Mesothelial cell of epicardium (in vitro differentiated cells): ENCODE data around the gene RILP. TPM values are rescaled to one million over a fixed set of nuclear protein-coding genes. Genes with fewer than 3 reads are reported as not detected.
"Not testable (repeated sequence)": the region's sequence is repeated elsewhere in the genome, so short reads cannot be mapped to it uniquely, and the experiment has no call there.

Experiments
- DNase-seq, 2 experiments: peaks; one replicate each; pipeline ENCODE4 v3.0.0; 2021; ENCODE audit warnings: low spot score in 2 of 2; ENCODE audit not compliant: unreplicated experiment in 2 of 2
- H3K27ac Mint-ChIP-seq: 2 replicates; pipeline ENCODE4 v1.8.0; 2021; ENCODE audit warnings: mixed read lengths
- H3K27me3 Mint-ChIP-seq: 2 replicates; pipeline ENCODE4 v1.8.0; 2021; ENCODE audit warnings: low read depth, mixed read lengths
- H3K36me3 Mint-ChIP-seq: 2 replicates; pipeline ENCODE4 v1.8.0; 2021; ENCODE audit warnings: mixed read lengths
- H3K4me1 Mint-ChIP-seq: 2 replicates; pipeline ENCODE4 v1.8.0; 2021; ENCODE audit warnings: mixed read lengths
- H3K4me3 Mint-ChIP-seq: 2 replicates; pipeline ENCODE4 v1.8.0; 2021; ENCODE audit warnings: mild to moderate bottlenecking, moderate library complexity, mixed read lengths
- H3K9me3 Mint-ChIP-seq: 2 replicates; pipeline ENCODE4 v1.8.0; 2021; ENCODE audit warnings: mixed read lengths
- total RNA-seq: library from RNA; stranded (reverse); gene quantifications from 3 replicates; pipeline ENCODE4 v1.2.1, GENCODE V29; 2021
- TF ChIP-seq, protein P1 (sequence below): fragments of 200-600 bp; sonication (generic); IDR thresholded peaks from one replicate; pipeline ENCODE4 v1.5.0; 2021; ENCODE audit warnings: antibody characterized with exemption; ENCODE audit not compliant: unreplicated experiment

RILP gene, protein sequence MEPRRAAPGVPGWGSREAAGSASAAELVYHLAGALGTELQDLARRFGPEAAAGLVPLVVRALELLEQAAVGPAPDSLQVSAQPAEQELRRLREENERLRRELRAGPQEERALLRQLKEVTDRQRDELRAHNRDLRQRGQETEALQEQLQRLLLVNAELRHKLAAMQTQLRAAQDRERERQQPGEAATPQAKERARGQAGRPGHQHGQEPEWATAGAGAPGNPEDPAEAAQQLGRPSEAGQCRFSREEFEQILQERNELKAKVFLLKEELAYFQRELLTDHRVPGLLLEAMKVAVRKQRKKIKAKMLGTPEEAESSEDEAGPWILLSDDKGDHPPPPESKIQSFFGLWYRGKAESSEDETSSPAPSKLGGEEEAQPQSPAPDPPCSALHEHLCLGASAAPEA
- total RNA-seq: 3.4 to 3.8 TPM (median 3.5 TPM) in 3 replicates

DNA sequence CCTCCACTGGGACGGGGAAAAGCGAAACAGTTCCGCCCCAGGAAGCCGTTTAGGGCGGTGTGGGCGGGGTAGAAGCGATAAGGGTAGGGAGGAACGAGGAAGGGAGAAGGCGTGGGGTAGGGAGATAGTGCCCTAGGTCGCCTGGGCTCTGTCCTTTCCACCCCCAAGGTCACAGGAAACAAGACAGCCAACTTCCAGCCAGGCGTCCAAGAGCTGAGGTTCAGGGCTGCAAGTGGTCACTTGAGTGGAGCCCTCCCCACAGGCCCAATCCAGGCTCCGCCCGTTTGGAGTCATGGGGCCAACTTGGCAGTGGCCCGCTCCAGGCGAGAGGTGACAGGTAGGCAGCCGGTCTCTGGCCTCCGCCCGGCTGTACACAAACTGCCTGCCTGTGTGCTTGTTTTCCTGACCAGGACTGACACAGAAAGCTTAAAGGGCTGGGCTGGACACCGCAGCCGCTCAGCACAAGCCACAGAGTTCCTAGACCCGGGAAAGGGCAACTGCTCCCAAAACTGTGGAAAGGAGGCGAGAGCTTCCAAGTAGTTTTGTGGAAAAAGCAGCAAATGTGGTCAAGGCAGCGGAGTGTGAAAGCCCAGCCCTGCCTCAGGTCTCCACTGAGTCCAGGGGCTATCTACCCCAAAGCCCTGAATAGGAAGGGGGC lies at the start of gene RILP:
RILP (minus strand) TSS at position 23 of the 658 bp plus-strand sequence. CDS start 62 bp downstream, outside the sequence.
- Mint-ChIP-seq H3K9me3 (no peaks in the 10 kb centered on the region), H3K4me3 (peak within 1 kb of the TSS; percentile 65), H3K27me3 (no peaks in the 10 kb centered on the region), H3K36me3 (peaks cover 22% of the 10 kb centered on the region), H3K4me1 (peaks cover 18% of the 10 kb centered on the region), H3K27ac (no peak within 1 kb of the TSS)
- TF ChIP-seq, protein P1, sequence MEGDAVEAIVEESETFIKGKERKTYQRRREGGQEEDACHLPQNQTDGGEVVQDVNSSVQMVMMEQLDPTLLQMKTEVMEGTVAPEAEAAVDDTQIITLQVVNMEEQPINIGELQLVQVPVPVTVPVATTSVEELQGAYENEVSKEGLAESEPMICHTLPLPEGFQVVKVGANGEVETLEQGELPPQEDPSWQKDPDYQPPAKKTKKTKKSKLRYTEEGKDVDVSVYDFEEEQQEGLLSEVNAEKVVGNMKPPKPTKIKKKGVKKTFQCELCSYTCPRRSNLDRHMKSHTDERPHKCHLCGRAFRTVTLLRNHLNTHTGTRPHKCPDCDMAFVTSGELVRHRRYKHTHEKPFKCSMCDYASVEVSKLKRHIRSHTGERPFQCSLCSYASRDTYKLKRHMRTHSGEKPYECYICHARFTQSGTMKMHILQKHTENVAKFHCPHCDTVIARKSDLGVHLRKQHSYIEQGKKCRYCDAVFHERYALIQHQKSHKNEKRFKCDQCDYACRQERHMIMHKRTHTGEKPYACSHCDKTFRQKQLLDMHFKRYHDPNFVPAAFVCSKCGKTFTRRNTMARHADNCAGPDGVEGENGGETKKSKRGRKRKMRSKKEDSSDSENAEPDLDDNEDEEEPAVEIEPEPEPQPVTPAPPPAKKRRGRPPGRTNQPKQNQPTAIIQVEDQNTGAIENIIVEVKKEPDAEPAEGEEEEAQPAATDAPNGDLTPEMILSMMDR: no peak
- no peak for DNase-seq

DNA sequence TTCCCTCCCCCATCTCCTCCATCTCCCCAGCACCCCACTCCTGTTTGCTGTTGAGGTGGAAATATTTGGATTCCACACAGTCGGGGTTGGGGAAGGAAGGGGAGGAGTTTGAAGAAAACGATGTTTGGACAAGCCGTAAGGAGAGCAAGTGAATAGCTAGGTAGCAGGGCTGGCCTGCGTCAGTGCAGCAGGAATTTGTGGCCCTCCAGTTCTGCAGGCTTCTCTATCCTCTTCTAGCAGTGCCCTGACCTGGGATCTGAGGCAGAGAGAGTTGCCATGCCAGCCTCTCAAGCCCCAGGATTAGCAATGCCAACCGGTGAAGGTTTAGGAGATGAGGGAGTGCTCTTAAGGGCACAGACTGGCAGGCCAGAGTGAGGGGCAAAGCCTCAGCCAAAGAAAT lies 48.0 kb upstream of the RILP start:
- Mint-ChIP-seq H3K36me3 (no peaks in the 10 kb centered on the region), H3K4me1 (no peaks in the 10 kb centered on the region), H3K9me3 (peaks cover 2% of the 10 kb centered on the region), H3K4me3 (no peak overlapping the region), H3K27ac (no peak overlapping the region), H3K27me3 (no peaks in the 10 kb centered on the region)
- no peak for DNase-seq
- TF ChIP-seq, protein P1: no peak

DNA sequence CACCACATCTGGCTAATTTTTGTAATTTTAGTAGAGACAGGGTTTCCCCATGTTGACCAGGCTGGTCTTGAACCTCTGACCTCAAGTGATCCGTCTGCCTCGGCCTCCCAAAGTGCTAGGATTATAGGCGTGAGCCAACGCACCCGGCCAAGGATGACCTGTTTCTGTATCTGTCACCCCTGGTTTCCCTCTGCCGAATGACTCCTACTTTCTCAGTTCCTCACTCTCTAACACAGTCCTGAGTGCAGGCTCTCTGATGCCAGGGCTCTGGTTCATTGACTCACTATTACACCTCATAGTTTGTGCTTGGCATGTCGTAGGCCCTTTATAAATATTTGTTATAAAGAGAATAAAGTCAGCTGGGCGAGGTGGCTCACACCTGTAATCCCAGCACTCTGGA lies 45.7 kb upstream of the RILP start:
- H3K36me3 Mint-ChIP-seq: peaks cover 4% of the 10 kb centered on the region

DNA sequence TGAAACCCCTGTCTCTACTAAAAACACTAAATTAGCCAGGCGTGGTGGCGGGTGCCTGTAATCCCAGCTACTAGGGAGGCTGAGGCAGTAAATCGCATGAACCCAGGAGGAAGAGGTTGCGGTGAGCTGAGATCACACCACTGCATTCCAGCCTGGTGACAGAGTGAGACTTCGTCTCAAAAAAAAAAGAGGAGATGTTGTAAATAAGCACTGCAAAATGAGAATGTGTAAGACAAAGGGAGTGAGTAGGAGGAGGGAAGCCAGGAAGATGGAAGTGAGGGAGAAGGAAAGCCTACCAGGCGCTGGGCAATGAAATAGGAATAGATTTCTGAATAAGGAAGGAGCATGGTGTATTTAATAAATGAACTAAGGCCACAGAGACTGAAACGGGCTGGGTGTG lies 43.7 kb upstream of the RILP start:
- Mint-ChIP-seq H3K27me3 (no peaks in the 10 kb centered on the region), H3K27ac (no peak overlapping the region), H3K4me3 (no peak overlapping the region), H3K4me1 (no peaks in the 10 kb centered on the region), H3K9me3 (peaks cover 9% of the 10 kb centered on the region), H3K36me3 (peaks cover 4% of the 10 kb centered on the region)
- no peak for DNase-seq
- TF ChIP-seq, protein P1: no peak

More for the DNA sequence above, 45.7 kb upstream of the RILP start:
- Mint-ChIP-seq H3K9me3 (peaks cover 9% of the 10 kb centered on the region), H3K27ac (no peak overlapping the region), H3K4me3 (no peak overlapping the region), H3K27me3 (no peaks in the 10 kb centered on the region), H3K4me1 (no peaks in the 10 kb centered on the region)
- no peak for DNase-seq
- TF ChIP-seq, protein P1: no peak

DNA sequence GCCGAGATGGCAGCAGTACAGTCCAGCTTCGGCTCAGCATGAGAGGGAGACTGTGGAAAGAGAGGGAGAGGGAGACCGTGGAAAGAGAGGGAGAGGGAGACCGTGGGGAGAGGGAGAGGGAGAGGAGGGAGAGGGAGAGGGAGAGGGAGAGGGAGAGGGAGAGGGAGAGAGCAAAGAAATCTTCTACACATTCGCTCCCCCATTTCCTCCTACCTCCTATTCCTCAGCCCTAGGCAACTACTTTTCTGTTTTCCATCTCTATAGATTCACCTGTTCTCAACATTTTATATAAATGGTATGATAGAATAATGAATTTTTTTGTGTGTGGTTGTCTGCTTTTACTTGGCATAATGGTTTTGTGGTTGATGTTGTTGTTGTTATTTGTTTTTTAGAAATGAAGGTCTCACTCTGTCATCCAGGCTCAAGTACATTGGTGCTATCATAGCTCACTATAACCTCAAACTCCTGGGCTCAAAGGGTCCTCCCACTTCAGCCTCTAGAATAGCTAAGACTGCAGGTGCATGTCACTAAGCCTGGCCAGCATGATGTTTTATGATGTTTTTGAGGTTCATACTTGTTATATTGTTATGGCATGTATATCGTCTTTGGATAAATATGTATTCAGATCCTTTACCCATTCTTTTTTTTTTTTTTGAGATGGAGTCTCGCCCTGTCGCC lies 41.0 kb upstream of the RILP start:
- Mint-ChIP-seq H3K4me1 (no peaks in the 10 kb centered on the region), H3K36me3 (peaks cover 4% of the 10 kb centered on the region), H3K4me3 (no peak overlapping the region), H3K27ac (no peak overlapping the region), H3K27me3 (no peaks in the 10 kb centered on the region), H3K9me3 (peaks cover 9% of the 10 kb centered on the region)
- TF ChIP-seq, protein P1: no peak
- DNase-seq: no peak

DNA sequence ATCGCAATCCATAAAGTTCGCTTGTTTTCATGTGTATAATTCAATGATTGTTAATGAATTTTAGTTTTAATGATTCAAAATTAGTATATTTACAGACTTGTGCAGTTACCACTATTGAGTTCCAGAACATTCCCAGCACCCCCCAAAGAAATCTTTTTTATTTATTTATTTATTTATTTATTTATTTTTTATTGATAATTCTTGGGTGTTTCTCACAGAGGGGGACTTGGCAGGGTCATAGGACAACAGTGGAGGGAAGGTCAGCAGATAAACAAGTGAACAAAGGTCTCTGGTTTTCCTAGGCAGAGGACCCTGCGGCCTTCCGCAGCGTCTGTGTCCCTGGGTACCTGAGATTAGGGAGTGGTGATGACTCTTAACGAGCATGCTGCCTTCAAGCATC lies 38.7 kb upstream of the RILP start:
- not testable (repeated sequence) for H3K27ac Mint-ChIP-seq, H3K4me3 Mint-ChIP-seq

More for the DNA sequence above, 38.7 kb upstream of the RILP start:
- DNase-seq, H3K36me3 Mint-ChIP-seq, H3K9me3 Mint-ChIP-seq, H3K27me3 Mint-ChIP-seq: not testable (repeated sequence)
- H3K4me1 Mint-ChIP-seq: peaks cover 15% of the 10 kb centered on the region
